K562 (cell line): ENCODE data around the gene ERAL1. TPM values are rescaled to one million over a fixed set of nuclear protein-coding genes. Genes with fewer than 3 reads are reported as not detected.

Source experiments
- ETS1 ChIP-seq: conservative IDR thresholded peaks from 2 replicates; pipeline ENCODE4 v1.6.1; 2011; ENCODE audit warnings: low read depth, mild to moderate bottlenecking, low read length; ENCODE audit not compliant: control insufficient read depth
- GABPB1 ChIP-seq: sonication (generic); formaldehyde crosslinking; IDR thresholded peaks from 2 replicates; pipeline ENCODE4 v1.8.0; 2022; ENCODE audit warnings: mild to moderate bottlenecking, missing genetic modification reagents
- HNRNPH1 ChIP-seq: fragments of 200-400 bp; formaldehyde crosslinking; optimal IDR thresholded peaks from 2 replicates; pipeline ENCODE3; 2017; ENCODE audit warnings: low read depth, mild to moderate bottlenecking, low read length, moderate library complexity
- NUFIP1 ChIP-seq: fragments of 450-650 bp; IDR thresholded peaks from 2 replicates; pipeline ENCODE4 v1.6.1; 2018; ENCODE audit not compliant: partially characterized antibody
- PRMT5 ChIP-seq: sonication (generic); formaldehyde crosslinking; IDR thresholded peaks from 2 replicates; pipeline ENCODE4 v1.5.0; 2020; ENCODE audit warnings: missing genetic modification reagents
- SMARCB1 ChIP-seq: IDR thresholded peaks from 2 replicates; pipeline ENCODE4 v1.6.1; 2011; ENCODE audit warnings: improper control_type of control experiment, low read depth; ENCODE audit not compliant: insufficient read length
- TAF7 ChIP-seq: fragments of 450-650 bp; IDR thresholded peaks from 2 replicates; pipeline ENCODE4 v1.6.1; 2016; ENCODE audit warnings: missing genetic modification characterization, missing compliant biosample characterization
- XRCC4 ChIP-seq: IDR thresholded peaks from one replicate; pipeline ENCODE4 v1.6.1; 2011; ENCODE audit not compliant: insufficient read depth, insufficient read length; ENCODE audit errors: extremely low read depth
- ZFP30 ChIP-seq: fragments of 250-450 bp; sonication (Bioruptor Pico); IDR thresholded peaks from 2 replicates; pipeline ENCODE4 v1.8.0; 2022; ENCODE audit warnings: moderate library complexity, mild to moderate bottlenecking, inconsistent platforms, borderline replicate concordance
- ZKSCAN3 ChIP-seq: fragments of 250-450 bp; sonication (Bioruptor Pico); IDR thresholded peaks from 2 replicates; pipeline ENCODE4 v1.4.0; 2020
- ZNF347 ChIP-seq: fragments of 450-650 bp; formaldehyde crosslinking; IDR thresholded peaks from 2 replicates; pipeline ENCODE4 v1.4.0; 2020; ENCODE audit warnings: low read depth, mild to moderate bottlenecking, moderate library complexity
- ZNF436 ChIP-seq: fragments of 250-450, 450-650 bp; sonication (Bioruptor Pico); formaldehyde crosslinking; IDR thresholded peaks from 2 replicates; pipeline ENCODE4 v1.7.0; 2020; ENCODE audit warnings: mild to moderate bottlenecking
- ZNF764 ChIP-seq: fragments of 250-450 bp; sonication (Bioruptor Pico); IDR thresholded peaks from 2 replicates; pipeline ENCODE4 v1.4.0; 2020; ENCODE audit warnings: low read depth, mild to moderate bottlenecking, moderate library complexity
- ZNF830 ChIP-seq: fragments of 250-450 bp; sonication (Bioruptor Pico); IDR thresholded peaks from 2 replicates; pipeline ENCODE4 v1.5.0; 2021; ENCODE audit warnings: mild to moderate bottlenecking
- polyA plus RNA-seq, 8 experiments: library from polyadenylated mRNA; depleted of rRNA in 4 of 8; stranded (reverse) in 5 of 8; unstranded in 3 of 8; fragments of >200 nt; fragmentation: Nextera tagmentation in 2 of 8; fragmentation: Illumina TruSeq in 1 of 8; extraction: Ambion mirVana in 2 of 8; extraction: Trizol in 1 of 8; gene quantifications; 2 replicates each; pipeline versions ENCODE4 v1.2.1 to v1.2.3, GENCODE V29; 2011 to 2014; ENCODE audit warnings: inconsistent platforms in 1 of 8, missing spikeins in 1 of 8
- total RNA-seq, 7 experiments: library from RNA; depleted of rRNA in 6 of 7; stranded (reverse); fragments of >200 nt in 6 of 7; fragmentation: Illumina TruSeq in 2 of 7; extraction: Trizol in 2 of 7; gene quantifications; 2 replicates each; pipeline versions ENCODE4 v1.2.1 to v1.2.3, GENCODE V29; 2011 to 2021; ENCODE audit warnings: low replicate concordance in 1 of 7
- TF ChIP-seq, protein P1 (sequence below): fragments of 450-650 bp; IDR thresholded peaks from 2 replicates; pipeline ENCODE4 v1.6.1; 2016; ENCODE audit warnings: low read depth
- TF ChIP-seq, protein P2 (sequence below): fragments of 250-450 bp; sonication (Bioruptor Pico); IDR thresholded peaks from 2 replicates; pipeline ENCODE4 v1.9.0; 2021; ENCODE audit warnings: mild to moderate bottlenecking
- TF ChIP-seq, protein P3 (sequence below): fragments of 250-450 bp; sonication (Bioruptor Pico); IDR thresholded peaks from 2 replicates; pipeline ENCODE4 v1.8.0; 2021; ENCODE audit warnings: mild to moderate bottlenecking, moderate library complexity

The ERAL1 gene
- total and polyA plus RNA-seq, 9 of the 15 experiments (the other 6 are each of a cell fraction or from before 2014, with no cell fraction given) = 37.5 to 351 (median 106) TPM

DNA sequence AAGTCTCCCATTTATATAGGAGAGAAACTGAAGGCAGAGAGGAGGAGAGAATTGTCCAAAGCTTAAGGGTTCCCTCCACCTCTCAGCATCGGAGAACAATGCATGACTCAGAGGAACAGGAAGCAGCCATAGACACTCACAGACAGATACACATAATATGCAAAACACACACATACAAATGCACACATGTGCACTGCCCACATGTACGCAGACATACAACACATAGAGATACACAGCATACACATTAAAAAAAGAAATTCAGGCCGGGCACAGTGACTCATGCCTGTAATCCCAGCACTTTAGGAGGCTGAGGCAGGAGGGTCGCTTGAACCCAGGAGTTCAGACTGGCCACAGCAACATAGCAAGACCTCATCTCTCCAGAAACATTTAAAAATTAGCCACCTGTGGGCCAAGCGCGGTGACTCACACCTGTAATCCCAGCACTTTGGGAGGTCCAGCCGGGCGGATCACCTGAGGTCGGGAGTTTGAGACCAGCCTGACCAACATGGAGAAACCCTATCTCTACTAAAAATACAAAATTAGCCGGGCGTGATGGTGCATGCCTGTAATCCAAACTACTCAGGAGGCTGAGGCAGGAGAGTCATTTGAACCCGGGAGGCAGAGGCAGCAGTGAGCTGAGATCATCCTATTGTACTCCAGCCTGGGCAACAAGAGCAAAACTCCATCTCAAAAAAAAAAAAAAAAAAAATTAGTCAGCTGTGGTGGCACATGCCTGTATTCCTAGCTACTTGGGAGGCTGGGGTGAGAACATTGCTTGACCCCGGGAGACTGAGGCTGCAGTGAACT, 11.3 kb downstream of the ERAL1 start (continued):
- TF ChIP-seq ETS1 (no peak), XRCC4 (no peak), ZNF764 (no peak), PRMT5 (CRISPR knock-in tag) (no peak), SMARCB1 (no peak), NUFIP1 (no peak), ZNF347 (CRISPR knock-in tag) (no peak), ZFP30 (CRISPR knock-in tag) (no peak), ZNF436 (no peak), HNRNPH1 (no peak), TAF7 (no peak; the same call in 1 of the 2 replicates), GABPB1 (no peak), ZKSCAN3 (CRISPR knock-in tag) (no peak), ZNF830 (CRISPR knock-in tag) (0 out of 2 replicates have a peak, but pooled peaks have one; percentile 22)
- TF ChIP-seq, protein P1, sequence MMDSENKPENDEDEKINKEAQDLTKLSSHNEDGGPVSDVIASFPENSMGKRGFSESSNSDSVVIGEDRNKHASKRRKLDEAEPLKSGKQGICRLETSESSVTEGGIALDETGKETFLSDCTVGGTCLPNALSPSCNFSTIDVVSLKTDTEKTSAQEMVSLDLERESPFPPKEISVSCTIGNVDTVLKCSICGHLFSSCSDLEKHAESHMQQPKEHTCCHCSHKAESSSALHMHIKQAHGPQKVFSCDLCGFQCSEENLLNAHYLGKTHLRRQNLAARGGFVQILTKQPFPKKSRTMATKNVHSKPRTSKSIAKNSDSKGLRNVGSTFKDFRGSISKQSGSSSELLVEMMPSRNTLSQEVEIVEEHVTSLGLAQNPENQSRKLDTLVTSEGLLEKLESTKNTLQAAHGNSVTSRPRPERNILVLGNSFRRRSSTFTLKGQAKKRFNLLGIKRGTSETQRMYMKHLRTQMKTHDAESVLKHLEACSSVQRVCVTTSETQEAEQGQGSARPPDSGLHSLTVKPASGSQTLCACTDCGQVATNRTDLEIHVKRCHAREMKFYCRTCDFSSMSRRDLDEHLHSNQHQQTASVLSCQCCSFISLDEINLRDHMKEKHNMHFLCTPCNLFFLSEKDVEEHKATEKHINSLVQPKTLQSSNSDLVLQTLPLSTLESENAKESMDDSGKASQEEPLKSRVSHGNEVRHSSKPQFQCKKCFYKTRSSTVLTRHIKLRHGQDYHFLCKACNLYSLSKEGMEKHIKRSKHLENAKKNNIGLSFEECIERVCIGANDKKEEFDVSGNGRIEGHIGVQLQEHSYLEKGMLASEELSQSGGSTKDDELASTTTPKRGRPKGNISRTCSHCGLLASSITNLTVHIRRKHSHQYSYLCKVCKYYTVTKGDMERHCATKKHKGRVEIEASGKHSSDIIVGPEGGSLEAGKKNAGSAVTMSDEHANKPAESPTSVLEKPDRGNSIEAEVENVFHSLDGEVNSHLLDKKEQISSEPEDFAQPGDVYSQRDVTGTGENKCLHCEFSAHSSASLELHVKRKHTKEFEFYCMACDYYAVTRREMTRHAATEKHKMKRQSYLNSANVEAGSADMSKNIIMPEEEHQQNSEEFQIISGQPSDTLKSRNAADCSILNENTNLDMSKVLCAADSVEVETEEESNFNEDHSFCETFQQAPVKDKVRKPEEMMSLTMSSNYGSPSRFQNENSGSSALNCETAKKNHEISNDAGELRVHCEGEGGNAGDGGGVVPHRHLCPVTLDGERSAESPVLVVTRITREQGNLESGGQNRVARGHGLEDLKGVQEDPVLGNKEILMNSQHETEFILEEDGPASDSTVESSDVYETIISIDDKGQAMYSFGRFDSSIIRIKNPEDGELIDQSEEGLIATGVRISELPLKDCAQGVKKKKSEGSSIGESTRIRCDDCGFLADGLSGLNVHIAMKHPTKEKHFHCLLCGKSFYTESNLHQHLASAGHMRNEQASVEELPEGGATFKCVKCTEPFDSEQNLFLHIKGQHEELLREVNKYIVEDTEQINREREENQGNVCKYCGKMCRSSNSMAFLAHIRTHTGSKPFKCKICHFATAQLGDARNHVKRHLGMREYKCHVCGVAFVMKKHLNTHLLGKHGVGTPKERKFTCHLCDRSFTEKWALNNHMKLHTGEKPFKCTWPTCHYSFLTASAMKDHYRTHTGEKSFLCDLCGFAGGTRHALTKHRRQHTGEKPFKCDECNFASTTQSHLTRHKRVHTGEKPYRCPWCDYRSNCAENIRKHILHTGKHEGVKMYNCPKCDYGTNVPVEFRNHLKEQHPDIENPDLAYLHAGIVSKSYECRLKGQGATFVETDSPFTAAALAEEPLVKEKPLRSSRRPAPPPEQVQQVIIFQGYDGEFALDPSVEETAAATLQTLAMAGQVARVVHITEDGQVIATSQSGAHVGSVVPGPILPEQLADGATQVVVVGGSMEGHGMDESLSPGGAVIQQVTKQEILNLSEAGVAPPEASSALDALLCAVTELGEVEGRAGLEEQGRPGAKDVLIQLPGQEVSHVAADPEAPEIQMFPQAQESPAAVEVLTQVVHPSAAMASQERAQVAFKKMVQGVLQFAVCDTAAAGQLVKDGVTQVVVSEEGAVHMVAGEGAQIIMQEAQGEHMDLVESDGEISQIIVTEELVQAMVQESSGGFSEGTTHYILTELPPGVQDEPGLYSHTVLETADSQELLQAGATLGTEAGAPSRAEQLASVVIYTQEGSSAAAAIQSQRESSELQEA = peak; percentile 9; the same call in 1 of the 2 replicates
- TF ChIP-seq, protein P2, sequence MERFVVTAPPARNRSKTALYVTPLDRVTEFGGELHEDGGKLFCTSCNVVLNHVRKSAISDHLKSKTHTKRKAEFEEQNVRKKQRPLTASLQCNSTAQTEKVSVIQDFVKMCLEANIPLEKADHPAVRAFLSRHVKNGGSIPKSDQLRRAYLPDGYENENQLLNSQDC = no peak
- TF ChIP-seq, protein P3, sequence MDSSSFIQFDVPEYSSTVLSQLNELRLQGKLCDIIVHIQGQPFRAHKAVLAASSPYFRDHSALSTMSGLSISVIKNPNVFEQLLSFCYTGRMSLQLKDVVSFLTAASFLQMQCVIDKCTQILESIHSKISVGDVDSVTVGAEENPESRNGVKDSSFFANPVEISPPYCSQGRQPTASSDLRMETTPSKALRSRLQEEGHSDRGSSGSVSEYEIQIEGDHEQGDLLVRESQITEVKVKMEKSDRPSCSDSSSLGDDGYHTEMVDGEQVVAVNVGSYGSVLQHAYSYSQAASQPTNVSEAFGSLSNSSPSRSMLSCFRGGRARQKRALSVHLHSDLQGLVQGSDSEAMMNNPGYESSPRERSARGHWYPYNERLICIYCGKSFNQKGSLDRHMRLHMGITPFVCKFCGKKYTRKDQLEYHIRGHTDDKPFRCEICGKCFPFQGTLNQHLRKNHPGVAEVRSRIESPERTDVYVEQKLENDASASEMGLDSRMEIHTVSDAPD (CRISPR knock-in tag) = no peak
